BJ (cell line): ENCODE data around the gene OR1I1. TPM values are rescaled to one million over a fixed set of nuclear protein-coding genes. Genes with fewer than 3 reads are reported as not detected.

Experiments
- CTCF ChIA-PET: fragments of 350-600 bp; formaldehyde crosslinking; extraction: SDS; loops from one replicate; lab custom pipeline; 2021; ENCODE audit warnings: antibody characterized with exemption, inconsistent platforms; lab: Yijun Ruan, JAX
- POLR2A ChIA-PET: fragments of 300-600 bp; sonication (Branson Sonifier 250); formaldehyde crosslinking; extraction: SDS; loops from one replicate; lab custom pipeline; 2021; ENCODE audit warnings: antibody characterized with exemption; lab: Charles Lee
- DNase-seq: peaks from one replicate; pipeline ENCODE4 v3.0.0-alpha.2; 2011; ENCODE audit warnings: low read depth
- H3K27me3 ChIP-seq: 2 replicates; pipeline ENCODE4 v1.6.0; 2011; ENCODE audit warnings: low read length; ENCODE audit not compliant: control insufficient read depth, insufficient read depth
- H3K36me3 ChIP-seq: 2 replicates; pipeline ENCODE4 v1.5.1; 2011; ENCODE audit warnings: low read length; ENCODE audit not compliant: control insufficient read depth, insufficient read depth
- H3K4me3 ChIP-seq: 2 replicates; pipeline ENCODE4 v1.5.1; 2011; ENCODE audit warnings: low read depth, mild to moderate bottlenecking, control low read depth, low read length
- polyA plus RNA-seq: library from polyadenylated mRNA; depleted of rRNA; stranded (reverse); fragments of >200 nt; gene quantifications from 2 replicates; pipeline ENCODE4 v1.2.3, GENCODE V29; 2011
- TF ChIP-seq, protein P1 (sequence below): IDR thresholded peaks from 2 replicates; pipeline ENCODE4 v1.5.1; 2011; ENCODE audit warnings: low read depth, mild to moderate bottlenecking, control low read depth, inconsistent platforms, low read length, moderate library complexity; ENCODE audit not compliant: insufficient read depth

OR1I1 gene
- polyA plus RNA-seq, 1 experiment = not detected

DNA sequence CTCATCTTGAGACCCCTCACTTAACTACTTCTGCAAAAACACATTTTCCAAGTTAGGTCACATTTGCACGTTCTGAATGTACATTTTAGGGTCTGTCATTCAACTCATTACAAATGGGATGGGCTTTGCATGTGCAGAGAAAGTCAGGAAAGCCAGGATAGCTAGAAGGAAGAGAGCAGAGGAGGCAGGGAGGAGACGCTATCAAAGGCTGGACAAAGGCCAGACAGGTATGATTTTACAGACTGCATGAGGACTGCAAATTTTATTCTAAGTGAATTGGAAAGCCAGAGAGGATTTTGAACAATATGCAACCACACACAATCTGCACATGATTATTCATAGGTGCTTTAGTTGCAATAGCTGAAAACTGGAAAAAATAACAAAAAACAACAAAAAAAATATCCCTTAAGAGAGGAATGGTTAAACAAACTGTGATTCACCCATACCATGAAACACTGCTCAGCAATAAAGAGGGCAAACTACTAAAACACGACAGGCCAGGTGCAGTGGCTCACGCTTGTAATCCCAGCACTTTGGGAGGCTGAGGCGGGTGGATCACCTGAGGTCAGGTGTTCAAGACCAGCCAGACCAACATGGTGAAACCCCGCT, 46.3 kb downstream of the OR1I1 start:
- DNase-seq = no peak
- POLR2A ChIA-PET = no interaction called here
- TF ChIP-seq, protein P1, sequence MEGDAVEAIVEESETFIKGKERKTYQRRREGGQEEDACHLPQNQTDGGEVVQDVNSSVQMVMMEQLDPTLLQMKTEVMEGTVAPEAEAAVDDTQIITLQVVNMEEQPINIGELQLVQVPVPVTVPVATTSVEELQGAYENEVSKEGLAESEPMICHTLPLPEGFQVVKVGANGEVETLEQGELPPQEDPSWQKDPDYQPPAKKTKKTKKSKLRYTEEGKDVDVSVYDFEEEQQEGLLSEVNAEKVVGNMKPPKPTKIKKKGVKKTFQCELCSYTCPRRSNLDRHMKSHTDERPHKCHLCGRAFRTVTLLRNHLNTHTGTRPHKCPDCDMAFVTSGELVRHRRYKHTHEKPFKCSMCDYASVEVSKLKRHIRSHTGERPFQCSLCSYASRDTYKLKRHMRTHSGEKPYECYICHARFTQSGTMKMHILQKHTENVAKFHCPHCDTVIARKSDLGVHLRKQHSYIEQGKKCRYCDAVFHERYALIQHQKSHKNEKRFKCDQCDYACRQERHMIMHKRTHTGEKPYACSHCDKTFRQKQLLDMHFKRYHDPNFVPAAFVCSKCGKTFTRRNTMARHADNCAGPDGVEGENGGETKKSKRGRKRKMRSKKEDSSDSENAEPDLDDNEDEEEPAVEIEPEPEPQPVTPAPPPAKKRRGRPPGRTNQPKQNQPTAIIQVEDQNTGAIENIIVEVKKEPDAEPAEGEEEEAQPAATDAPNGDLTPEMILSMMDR = no peak
- CTCF ChIA-PET = interaction anchor here (0.7 to 1.2 kb wide), 2 partner anchors 23 to 24 kb away, joined by 3 to 5 read pairs; no protein-coding TSS in a partner anchor
- H3K4me3 ChIP-seq = no peak overlapping the region
- H3K36me3 ChIP-seq = no peaks in the 10 kb centered on the region; the same call in 1 of the 2 replicates
- no peaks in the 10 kb centered on the region; the same call in 1 of the 2 replicates for H3K27me3 ChIP-seq

DNA sequence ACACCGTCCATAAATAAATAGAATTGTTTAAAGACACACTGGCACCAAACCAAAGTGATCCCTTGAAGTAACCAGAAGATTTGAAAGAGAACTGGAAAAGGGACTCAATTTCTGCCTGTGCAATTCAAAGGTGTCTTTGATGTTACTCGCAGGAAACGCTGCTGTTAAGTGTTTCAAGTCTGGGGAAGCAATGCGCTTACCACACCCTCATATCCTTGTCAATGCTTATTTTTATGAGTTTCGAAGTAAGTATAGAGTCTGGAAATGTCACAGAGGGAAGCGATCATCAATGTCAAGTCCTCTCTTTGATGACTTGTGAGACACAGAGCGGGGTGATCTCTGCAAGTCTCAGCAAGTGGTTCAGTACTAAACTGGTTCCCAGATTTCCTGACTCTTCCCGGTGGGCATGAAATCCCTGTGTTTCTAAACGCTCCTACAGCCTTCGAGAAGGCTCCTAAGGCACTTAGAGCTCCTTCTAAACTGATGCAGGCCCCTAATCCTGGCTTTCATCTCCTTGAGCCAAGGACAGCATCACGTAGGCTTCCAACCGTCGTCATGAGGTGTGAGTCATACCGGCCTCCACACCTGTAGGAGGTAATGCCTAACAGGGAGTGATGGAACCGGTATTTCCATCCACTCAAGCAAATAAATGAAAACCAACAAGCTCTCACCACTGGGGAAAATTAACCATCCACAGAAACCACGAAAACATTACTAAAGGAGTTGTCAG, 48.0 kb downstream of the OR1I1 start:
- CTCF ChIA-PET = interaction anchor here (3.8 kb wide), 1 partner anchor 20 kb away, joined by 13 read pairs; no protein-coding TSS in a partner anchor
- POLR2A ChIA-PET = no interaction called here

DNA sequence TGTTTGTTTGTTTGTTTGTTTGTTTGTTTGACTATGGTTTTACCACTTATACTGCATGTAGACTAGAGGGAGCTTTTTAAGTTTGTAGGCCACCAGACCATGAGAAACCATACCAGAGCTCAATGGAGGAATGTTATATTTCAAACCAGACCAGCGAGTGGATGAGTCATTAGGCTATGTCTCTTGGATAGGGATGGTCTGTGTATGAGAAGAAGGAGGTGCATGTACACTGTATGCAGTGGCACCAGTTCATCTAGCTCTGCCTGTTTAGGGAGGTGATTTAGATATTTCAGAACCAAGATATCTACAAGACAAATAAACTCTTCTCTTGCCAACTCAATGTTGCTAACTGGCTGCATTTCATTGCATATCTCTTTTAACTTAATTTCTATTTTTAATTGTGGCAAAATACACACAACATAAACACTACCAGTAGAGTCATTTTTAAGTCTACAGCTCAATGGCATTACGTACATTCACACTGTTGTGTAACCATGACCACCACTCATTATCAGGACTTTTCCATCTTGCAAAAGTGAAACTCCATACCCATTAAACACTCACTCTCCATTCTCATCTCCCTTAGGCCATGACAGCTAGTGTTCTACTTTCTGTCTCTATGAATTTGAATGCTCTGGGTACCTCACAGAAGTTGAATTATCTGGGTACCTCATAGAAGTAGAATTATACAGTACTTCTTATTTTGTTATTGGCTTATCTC, 54.4 kb downstream of the OR1I1 start:
- Histone ChIP-seq H3K4me3 (no peak overlapping the region), H3K36me3 (no peaks in the 10 kb centered on the region), H3K27me3 (no peaks in the 10 kb centered on the region)
- TF ChIP-seq, protein P1 = no peak
- DNase-seq = no peak
- ChIA-PET CTCF (interaction anchor here (0.5 to 2.1 kb wide), 5 partner anchors 23 to 413 kb away, joined by 3 to 7 read pairs (median 3); no protein-coding TSS in a partner anchor), POLR2A (no interaction called here)

More for the DNA sequence above, 48.0 kb downstream of the OR1I1 start:
- TF ChIP-seq, protein P1 = no peak
- no peaks in the 10 kb centered on the region; the same call in 1 of the 2 replicates for H3K27me3 ChIP-seq
- no peak overlapping the region for H3K4me3 ChIP-seq
- DNase-seq = no peak
- H3K36me3 ChIP-seq = no peaks in the 10 kb centered on the region

DNA sequence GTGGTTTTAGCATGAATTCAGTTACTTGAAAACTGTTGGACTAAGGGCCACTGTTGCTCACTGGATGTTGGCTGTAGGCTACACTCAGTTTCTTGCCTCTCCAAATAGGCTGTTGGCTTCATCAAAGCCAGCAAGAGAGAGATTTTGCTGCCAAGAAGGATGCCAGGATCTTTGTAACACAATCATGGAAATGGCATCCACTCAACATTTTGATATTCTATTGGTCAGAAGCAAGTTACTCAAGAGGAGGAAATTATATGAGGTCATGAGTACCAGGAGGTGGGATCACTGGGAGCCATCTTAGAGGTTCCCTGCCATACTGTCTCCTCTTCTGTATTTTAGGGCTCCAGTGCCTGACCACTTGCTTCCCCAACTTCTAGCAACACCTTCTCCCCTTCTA, 55.8 kb downstream of the OR1I1 start:
- ChIA-PET POLR2A (no interaction called here), CTCF (interaction anchor here (2.1 kb wide), 1 partner anchor 36 kb away, joined by 7 read pairs; no protein-coding TSS in a partner anchor)
- TF ChIP-seq, protein P1 = no peak
- no peak overlapping the region for H3K4me3 ChIP-seq
- no peaks in the 10 kb centered on the region for H3K27me3 ChIP-seq
- no peaks in the 10 kb centered on the region for H3K36me3 ChIP-seq
- DNase-seq = no peak

DNA sequence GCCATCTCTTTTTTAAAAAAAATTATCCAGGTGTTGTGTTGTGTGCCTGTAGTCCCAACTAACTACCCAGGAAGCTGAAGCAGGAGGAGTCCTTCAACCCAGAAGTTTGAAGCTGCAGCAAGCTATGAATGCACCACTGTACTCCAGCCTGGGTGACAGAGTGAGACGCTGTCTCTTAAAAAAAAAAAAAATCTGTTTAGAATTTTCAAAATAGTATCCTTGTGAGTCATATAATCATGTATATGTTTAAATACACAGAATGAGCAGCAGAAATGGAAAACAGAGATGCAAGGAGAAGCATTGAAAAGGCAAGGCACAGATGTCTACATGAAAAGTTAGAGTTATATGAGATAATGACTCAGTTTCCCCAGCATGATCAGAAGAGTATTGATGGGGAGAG, 56.4 kb downstream of the OR1I1 start:
- H3K27me3 ChIP-seq = no peaks in the 10 kb centered on the region
- ChIA-PET CTCF (no interaction called here), POLR2A (no interaction called here)
- TF ChIP-seq, protein P1 = no peak
- no peak overlapping the region for H3K4me3 ChIP-seq
- no peak for DNase-seq
- no peaks in the 10 kb centered on the region for H3K36me3 ChIP-seq
